Thoracic aorta (tissue), 2 donors: ENCODE measurements around the gene MMP3. TPM values are rescaled to one million over a fixed set of nuclear protein-coding genes. Genes with fewer than 3 reads are reported as not detected.

Experiments
- ATAC-seq: fragments of 150-250 bp; one replicate; pipeline ENCODE4 v1.8.0; 2017; ENCODE audit warnings: low read depth; ENCODE audit not compliant: insufficient number of reproducible peaks, low FRiP score
- DNase-seq: peaks from one replicate; pipeline ENCODE4 v3.0.0-alpha.2; 2020; ENCODE audit warnings: low spot score
- H3K27ac ChIP-seq, 2 donors: fragments of 200-600 bp; sonication (generic); 1 replicate in 1 of 2; 2 replicates in 1 of 2; pipeline ENCODE4 v1.5.1; 2016; ENCODE audit warnings: mild to moderate bottlenecking in 2 of 2, moderate library complexity in 2 of 2
- H3K27me3 ChIP-seq: fragments of 200-600 bp; sonication (generic); replicated peaks from 2 replicates; pipeline ENCODE4 v1.6.0; 2016; ENCODE audit warnings: mild to moderate bottlenecking; ENCODE audit not compliant: insufficient read depth
- H3K36me3 ChIP-seq: fragments of 200-600 bp; sonication (generic); one replicate; pipeline ENCODE4 v1.5.1; 2016
- H3K4me1 ChIP-seq, 2 donors: fragments of 200-600 bp; sonication (generic); 1 replicate in 1 of 2; 2 replicates in 1 of 2; pipeline versions ENCODE4 v1.5.1 to v1.6.0; 2016; ENCODE audit warnings: low read depth in 2 of 2, mild to moderate bottlenecking in 1 of 2; ENCODE audit not compliant: control insufficient read depth in 1 of 2
- H3K4me3 ChIP-seq: fragments of 200-600 bp; sonication (generic); 2 replicates; pipeline ENCODE4 v1.5.1; 2016; ENCODE audit warnings: mild to moderate bottlenecking
- H3K9me3 ChIP-seq: fragments of 200-600 bp; sonication (generic); 2 replicates; pipeline ENCODE4 v1.5.1; 2016
- total RNA-seq, 2 donors: library from RNA; depleted of rRNA; stranded (reverse); fragments of >200 nt; gene quantifications; one replicate each; pipeline versions ENCODE4 v1.1.0 to v1.2.3, GENCODE V29; 2016
- TF ChIP-seq, protein P1 (sequence below): fragments of 200-600 bp; sonication (generic); IDR thresholded peaks from one replicate; pipeline ENCODE4 v1.5.1; 2019; ENCODE audit warnings: antibody characterized with exemption

The MMP3 gene
- total RNA-seq, 2 donors from 2014 or later: 4.2 to 8.9 TPM

DNA sequence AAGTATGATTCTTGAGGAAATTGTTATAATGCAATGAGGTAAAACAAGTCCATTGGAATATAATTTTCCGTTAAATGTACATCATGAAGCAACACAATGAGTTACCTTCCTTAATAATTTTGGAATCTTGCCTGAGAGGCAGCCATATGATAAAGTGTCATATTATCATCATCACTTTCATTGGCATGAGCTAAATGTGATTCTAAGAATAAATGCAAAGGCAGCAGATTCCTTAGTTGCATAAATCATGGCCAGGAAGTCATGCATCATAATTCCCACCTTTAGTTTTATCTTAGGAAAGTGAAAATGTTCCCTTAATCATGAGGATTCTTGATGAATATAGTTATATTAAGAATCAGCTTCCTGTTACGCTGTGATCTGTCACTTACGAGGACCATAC lies 31.2 kb downstream of the MMP3 start:
- Histone ChIP-seq H3K27ac (no peak overlapping the region), H3K4me3 (no peak overlapping the region), H3K27me3 (no peaks in the 10 kb centered on the region), H3K36me3 (no peaks in the 10 kb centered on the region), H3K4me1 (no peaks in the 10 kb centered on the region), H3K9me3 (no peaks in the 10 kb centered on the region)
- TF ChIP-seq, protein P1, sequence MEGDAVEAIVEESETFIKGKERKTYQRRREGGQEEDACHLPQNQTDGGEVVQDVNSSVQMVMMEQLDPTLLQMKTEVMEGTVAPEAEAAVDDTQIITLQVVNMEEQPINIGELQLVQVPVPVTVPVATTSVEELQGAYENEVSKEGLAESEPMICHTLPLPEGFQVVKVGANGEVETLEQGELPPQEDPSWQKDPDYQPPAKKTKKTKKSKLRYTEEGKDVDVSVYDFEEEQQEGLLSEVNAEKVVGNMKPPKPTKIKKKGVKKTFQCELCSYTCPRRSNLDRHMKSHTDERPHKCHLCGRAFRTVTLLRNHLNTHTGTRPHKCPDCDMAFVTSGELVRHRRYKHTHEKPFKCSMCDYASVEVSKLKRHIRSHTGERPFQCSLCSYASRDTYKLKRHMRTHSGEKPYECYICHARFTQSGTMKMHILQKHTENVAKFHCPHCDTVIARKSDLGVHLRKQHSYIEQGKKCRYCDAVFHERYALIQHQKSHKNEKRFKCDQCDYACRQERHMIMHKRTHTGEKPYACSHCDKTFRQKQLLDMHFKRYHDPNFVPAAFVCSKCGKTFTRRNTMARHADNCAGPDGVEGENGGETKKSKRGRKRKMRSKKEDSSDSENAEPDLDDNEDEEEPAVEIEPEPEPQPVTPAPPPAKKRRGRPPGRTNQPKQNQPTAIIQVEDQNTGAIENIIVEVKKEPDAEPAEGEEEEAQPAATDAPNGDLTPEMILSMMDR: no peak
- ATAC-seq (no peak), DNase-seq (no peak)

DNA sequence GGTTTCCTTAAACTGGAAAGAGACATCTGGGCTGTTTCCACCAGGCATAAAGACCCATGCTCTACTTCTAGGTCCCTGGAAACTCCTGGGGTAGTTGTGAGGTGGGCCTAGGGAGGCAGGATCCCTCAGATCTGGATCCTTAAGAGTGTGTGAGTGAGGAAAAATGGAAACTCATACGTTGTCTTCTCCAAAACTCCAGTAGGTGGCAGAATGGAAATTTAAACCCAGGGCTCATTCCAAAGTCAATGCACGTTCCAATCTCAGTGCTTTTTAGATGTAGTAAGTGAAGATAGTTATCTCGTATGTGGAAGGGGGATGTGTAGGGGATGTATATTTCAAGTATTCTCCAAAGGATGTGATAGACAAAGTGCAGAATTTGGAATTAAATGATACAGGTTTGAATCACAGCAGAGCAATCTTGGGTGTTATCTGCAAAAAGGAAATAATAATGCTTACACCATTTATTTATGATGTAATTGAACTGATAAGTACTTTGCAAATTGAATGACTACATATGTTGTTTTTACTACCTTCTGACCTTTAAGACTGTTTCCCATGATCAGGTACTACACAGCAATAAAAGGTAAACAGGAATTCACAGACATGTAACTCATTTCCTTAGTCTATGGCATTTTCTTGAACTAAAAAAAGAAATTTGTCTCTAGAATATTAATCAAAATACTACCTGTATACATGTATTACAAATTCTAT lies 32.3 kb downstream of the MMP3 start:
- Histone ChIP-seq H3K4me3 (no peak overlapping the region), H3K9me3 (no peaks in the 10 kb centered on the region), H3K4me1 (no peaks in the 10 kb centered on the region), H3K27ac (no peak overlapping the region), H3K36me3 (no peaks in the 10 kb centered on the region), H3K27me3 (no peaks in the 10 kb centered on the region)
- no peak for DNase-seq
- no peak for ATAC-seq
- TF ChIP-seq, protein P1: no peak

DNA sequence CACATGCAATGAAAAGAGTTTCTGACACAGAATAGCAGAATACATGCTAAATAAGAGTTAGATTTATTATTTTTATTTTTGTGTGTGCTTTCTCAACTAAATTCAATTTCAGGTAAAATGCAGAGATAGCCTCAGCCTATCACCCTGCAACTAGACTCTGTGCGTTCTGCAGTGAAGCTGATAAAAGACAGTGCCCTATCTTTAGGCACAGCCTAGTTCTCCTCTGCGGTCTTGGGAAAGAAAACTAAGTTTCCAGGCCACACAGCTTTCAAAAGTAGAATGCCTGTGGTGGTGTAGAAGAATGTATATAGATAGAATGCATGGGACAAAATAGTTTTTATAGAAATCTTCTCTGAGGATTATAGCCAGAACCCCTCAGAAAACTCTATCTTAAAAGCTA lies 33.4 kb downstream of the MMP3 start:
- no peak for DNase-seq
- Histone ChIP-seq H3K4me3 (no peak overlapping the region), H3K9me3 (no peaks in the 10 kb centered on the region), H3K27me3 (no peaks in the 10 kb centered on the region), H3K27ac (no peak overlapping the region), H3K4me1 (no peaks in the 10 kb centered on the region), H3K36me3 (no peaks in the 10 kb centered on the region)
- TF ChIP-seq, protein P1: no peak
- ATAC-seq: no peak

DNA sequence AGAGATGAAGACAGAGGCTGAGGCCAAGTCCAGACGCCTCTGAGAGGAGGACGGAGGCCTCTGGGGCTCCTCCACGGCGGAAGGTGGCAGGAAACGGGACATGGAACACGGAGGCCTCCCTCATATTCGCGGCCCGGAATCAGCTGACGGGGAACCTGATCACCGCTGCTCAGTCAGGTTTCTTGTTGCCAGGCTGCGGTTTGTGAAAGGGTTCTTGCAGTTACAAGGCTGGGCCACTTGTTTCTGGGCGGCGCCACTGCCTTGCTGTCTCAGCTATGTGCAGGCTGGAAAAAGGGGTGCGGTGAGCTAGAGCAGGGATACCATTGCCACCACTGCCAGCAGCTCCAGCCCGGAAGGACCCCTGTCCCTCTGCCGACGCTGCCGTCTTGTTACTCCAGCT lies 35.5 kb downstream of the MMP3 start:
- Histone ChIP-seq H3K4me1 (no peaks in the 10 kb centered on the region), H3K27me3 (no peaks in the 10 kb centered on the region), H3K9me3 (no peaks in the 10 kb centered on the region), H3K36me3 (no peaks in the 10 kb centered on the region), H3K4me3 (no peak overlapping the region), H3K27ac (no peak overlapping the region)
- TF ChIP-seq, protein P1: no peak
- ATAC-seq (no peak), DNase-seq (no peak)

DNA sequence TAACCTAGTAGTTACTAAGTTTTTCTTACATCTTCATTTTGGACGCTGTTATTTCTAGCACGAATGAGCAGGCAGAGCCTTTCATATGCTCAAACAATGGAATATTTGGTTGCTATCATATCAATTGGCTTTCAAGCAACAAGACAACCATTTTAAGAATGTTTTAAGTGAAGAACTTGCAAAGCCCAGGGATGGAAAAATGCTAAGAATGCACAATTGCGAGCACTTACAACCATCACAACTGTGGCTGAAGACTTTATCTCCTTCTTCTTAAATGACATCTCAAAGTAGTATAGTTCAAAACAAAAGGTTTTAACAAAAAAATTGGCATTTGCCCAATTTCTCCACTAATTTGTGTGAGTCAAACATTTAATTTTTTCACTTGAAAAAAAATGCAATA lies 37.1 kb downstream of the MMP3 start:
- Histone ChIP-seq H3K36me3 (no peaks in the 10 kb centered on the region), H3K27ac (no peak overlapping the region), H3K9me3 (no peaks in the 10 kb centered on the region), H3K4me3 (no peak overlapping the region), H3K27me3 (no peaks in the 10 kb centered on the region), H3K4me1 (no peaks in the 10 kb centered on the region)
- no peak for DNase-seq
- TF ChIP-seq, protein P1: no peak
- no peak for ATAC-seq
